Common myeloid progenitor, CD34-positive (primary cell): ENCODE measurements around the gene S100A8.

ENCODE experiments used
- CTCF ChIA-PET: fragments of 350-600 bp; sonication (Branson Sonifier 250); formaldehyde crosslinking; loops from one replicate; lab custom pipeline; 2021; ENCODE audit warnings: antibody characterized with exemption; lab: Charles Lee
- POLR2A ChIA-PET: fragments of 350-600 bp; sonication (Branson Sonifier 250); formaldehyde crosslinking; loops from one replicate; lab custom pipeline; 2021; ENCODE audit warnings: antibody characterized with exemption; lab: Charles Lee
- DNase-seq, 3 donors: peaks; one replicate each; pipeline versions ENCODE4 v3.0.0 to v3.0.0-alpha.2; 2013
- H3K27ac ChIP-seq, 2 experiments: 1 replicate in 1 of 2; 2 replicates in 1 of 2; pipeline ENCODE4 v1.7.0; 2013; ENCODE audit warnings: inconsistent platforms in 2 of 2, low read length in 2 of 2, mild to moderate bottlenecking in 2 of 2, low read depth in 1 of 2, moderate library complexity in 1 of 2; ENCODE audit not compliant: severe bottlenecking in 2 of 2, insufficient read depth in 1 of 2, poor library complexity in 1 of 2
- H3K27me3 ChIP-seq, 5 experiments: replicated peaks in 2 of 5; 1 replicate in 3 of 5; 2 replicates in 2 of 5; pipeline versions ENCODE4 v1.6.1 to v1.7.0; 2013; ENCODE audit warnings: low read length in 4 of 5, mild to moderate bottlenecking in 2 of 5, moderate library complexity in 2 of 5, inconsistent platforms in 1 of 5; ENCODE audit not compliant: insufficient read depth in 5 of 5, control insufficient read depth in 4 of 5
- H3K36me3 ChIP-seq, 4 experiments: 1 replicate in 2 of 4; 2 replicates in 2 of 4; pipeline versions ENCODE4 v1.6.1 to v1.7.0; 2013; ENCODE audit warnings: low read length in 3 of 4, control low read depth in 1 of 4, mild to moderate bottlenecking in 1 of 4; ENCODE audit not compliant: control insufficient read depth in 4 of 4, insufficient read depth in 4 of 4
- H3K4me1 ChIP-seq, 4 experiments: 1 replicate in 3 of 4; 2 replicates in 1 of 4; pipeline versions ENCODE4 v1.6.1 to v1.7.1; 2013; ENCODE audit warnings: low read length in 3 of 4, mild to moderate bottlenecking in 3 of 4, control low read depth in 1 of 4, inconsistent platforms in 1 of 4, moderate library complexity in 1 of 4; ENCODE audit not compliant: control insufficient read depth in 4 of 4, insufficient read depth in 4 of 4; ENCODE audit errors: control extremely low read depth in 1 of 4
- H3K4me3 ChIP-seq, 7 experiments: 1 replicate in 4 of 7; 2 replicates in 3 of 7; pipeline versions ENCODE4 v1.5.1 to v1.7.0; 2013; ENCODE audit warnings: mild to moderate bottlenecking in 7 of 7, low read length in 6 of 7, moderate library complexity in 6 of 7, inconsistent platforms in 2 of 7, low read depth in 2 of 7, control low read depth in 1 of 7; ENCODE audit not compliant: insufficient read depth in 4 of 7, control insufficient read depth in 1 of 7; ENCODE audit errors: extremely low read depth in 1 of 7
- H3K9me3 ChIP-seq, 5 experiments: 1 replicate in 4 of 5; 2 replicates in 1 of 5; pipeline versions ENCODE4 v1.6.1 to v1.7.1; 2013; ENCODE audit warnings: low read length in 4 of 5, mild to moderate bottlenecking in 2 of 5, inconsistent platforms in 1 of 5, low read depth in 1 of 5, moderate library complexity in 1 of 5; ENCODE audit not compliant: control insufficient read depth in 4 of 5, insufficient read depth in 2 of 5; ENCODE audit errors: control extremely low read depth in 1 of 5
- WGBS: methylation state at CpG from one replicate; pipeline ENCODE4 v1.1.5; 2013; ENCODE audit not compliant: insufficient coverage; 5-methylcytosine and 5-hydroxymethylcytosine counted together

S100A8 gene

GRCh38 chr1:153397924-153398651 is 7.2 kb upstream of the S100A8 start:
- H3K4me3 ChIP-seq, result no peak overlapping the region
- DNase-seq, result no peak
- H3K4me1 ChIP-seq, result peaks cover 0 to 3% (median 0%) of the 10 kb centered on the region in 4 experiments
- no peaks in the 10 kb centered on the region for H3K36me3 ChIP-seq
- peaks cover 0 to 3% (median 0%) of the 10 kb centered on the region in 5 experiments for H3K27me3 ChIP-seq
- CTCF ChIA-PET, result interaction anchor here (2.1 to 2.7 kb wide), 2 partner anchors 42 to 44 kb away, joined by 4 to 20 read pairs; no protein-coding TSS in a partner anchor
- no peak overlapping the region for H3K27ac ChIP-seq
- 90% methylated on average over 3 of the region's 6 CpGs for WGBS
- no peaks in the 10 kb centered on the region for H3K9me3 ChIP-seq
- POLR2A ChIA-PET, result interaction anchor here (0.7 kb wide), 1 partner anchor 36 kb away, joined by 3 read pairs; no protein-coding TSS in a partner anchor

- ChIA-PET CTCF (interaction anchor here (1.3 to 2.1 kb wide), 2 partner anchors 21 to 41 kb away, joined by 3 to 4 read pairs; partner anchors contain the start of gene S100A12), POLR2A (interaction anchor here (0.7 kb wide), 1 partner anchor 35 kb away, joined by 3 read pairs; no protein-coding TSS in a partner anchor)
- Histone ChIP-seq H3K27me3 (peaks cover 0 to 3% (median 0%) of the 10 kb centered on the region in 5 experiments), H3K27ac (no peak overlapping the region), H3K4me1 (peaks cover 0 to 3% (median 0%) of the 10 kb centered on the region in 4 experiments), H3K36me3 (no peaks in the 10 kb centered on the region), H3K4me3 (no peak overlapping the region), H3K9me3 (no peaks in the 10 kb centered on the region)
- no peak for DNase-seq
- over 99% methylated on average over 17 of the region's 19 CpGs for WGBS
These were observed 6.4 kb upstream of the S100A8 start for GRCh38 chr1:153397051-153397923.

GRCh38 chr1:153396461-153396860 is 5.6 kb upstream of the S100A8 start:
- H3K4me3 ChIP-seq, result no peak overlapping the region
- no peak for DNase-seq
- H3K9me3 ChIP-seq, result no peaks in the 10 kb centered on the region
- WGBS, result 100% methylated on average over 6 of the region's 6 CpGs
- no peak overlapping the region for H3K27ac ChIP-seq
- peaks cover 0 to 4% (median 1%) of the 10 kb centered on the region in 4 experiments for H3K4me1 ChIP-seq
- ChIA-PET CTCF (interaction anchor here (1.1 to 2.1 kb wide), 5 partner anchors 10 to 52 kb away, joined by 3 to 4 read pairs (median 4); partner anchors contain the start of gene S100A12), POLR2A (no interaction called here)
- no peaks in the 10 kb centered on the region for H3K27me3 ChIP-seq
- H3K36me3 ChIP-seq, result no peaks in the 10 kb centered on the region

- no peak overlapping the region for H3K4me3 ChIP-seq
- ChIA-PET POLR2A (interaction anchor here (0.7 kb wide), 1 partner anchor 12 kb away, joined by 3 read pairs; no protein-coding TSS in a partner anchor), CTCF (interaction anchor here (1.1 to 2.1 kb wide), 4 partner anchors 11 to 52 kb away, joined by 4 read pairs; no protein-coding TSS in a partner anchor)
- no peaks in the 10 kb centered on the region for H3K9me3 ChIP-seq
- H3K4me1 ChIP-seq, result peaks cover 0 to 11% (median 6%) of the 10 kb centered on the region in 4 experiments
- DNase-seq, result no peak
- 87% methylated on average over 3 of the region's 6 CpGs for WGBS
- no peaks in the 10 kb centered on the region for H3K36me3 ChIP-seq
- no peak overlapping the region for H3K27ac ChIP-seq
- H3K27me3 ChIP-seq, result no peaks in the 10 kb centered on the region
These were observed 4.9 kb upstream of the S100A8 start for GRCh38 chr1:153395776-153396175.

- POLR2A ChIA-PET, result interaction anchor here (0.7 kb wide), 1 partner anchor 13 kb away, joined by 3 read pairs; no protein-coding TSS in a partner anchor
- no peaks in the 10 kb centered on the region for H3K36me3 ChIP-seq
- 81% methylated on average over 6 of the region's 7 CpGs for WGBS
- DNase-seq, result no peak
- no peak overlapping the region for H3K27ac ChIP-seq
- no peak overlapping the region for H3K4me3 ChIP-seq
- peaks cover 0 to 17% (median 12%) of the 10 kb centered on the region in 4 experiments for H3K4me1 ChIP-seq
- CTCF ChIA-PET, result interaction anchor here (1.3 to 2.0 kb wide), 2 partner anchors 11 to 51 kb away, joined by 4 read pairs; no protein-coding TSS in a partner anchor
- H3K9me3 ChIP-seq, result no peaks in the 10 kb centered on the region
- H3K27me3 ChIP-seq, result no peaks in the 10 kb centered on the region
These were observed 4.3 kb upstream of the S100A8 start for GRCh38 chr1:153395136-153395685.

- peaks cover 0 to 25% (median 16%) of the 10 kb centered on the region in 4 experiments for H3K4me1 ChIP-seq
- CTCF ChIA-PET, result no interaction called here
These were observed 3.5 kb upstream of the S100A8 start for GRCh38 chr1:153394391-153394790.

More at GRCh38 chr1:153394391-153394790, 3.5 kb upstream of the S100A8 start:
- no peak for DNase-seq
- POLR2A ChIA-PET, result no interaction called here
- WGBS, result 91% methylated on average over 3 of the region's 5 CpGs
- Histone ChIP-seq H3K9me3 (no peaks in the 10 kb centered on the region), H3K36me3 (no peaks in the 10 kb centered on the region), H3K27me3 (no peaks in the 10 kb centered on the region), H3K4me3 (no peak overlapping the region), H3K27ac (no peak overlapping the region)
